K562 (cell line): Measurements from ENCODE around the gene PRDM10. TPM values are rescaled to one million over a fixed set of nuclear protein-coding genes. Genes with fewer than 3 reads are reported as not detected.

Source experiments
- CHAMP1 ChIP-seq: fragments of 450-650 bp; IDR thresholded peaks from 2 replicates; pipeline ENCODE4 v1.6.1; 2016; ENCODE audit warnings: mild to moderate bottlenecking
- FOS ChIP-seq: IDR thresholded peaks from 3 replicates; pipeline ENCODE4 v1.6.1; 2011; ENCODE audit not compliant: insufficient read length; ENCODE audit errors: extremely low read depth
- GTF2B ChIP-seq: IDR thresholded peaks from 2 replicates; pipeline ENCODE4 v1.6.1; 2011; ENCODE audit not compliant: insufficient read length; ENCODE audit errors: extremely low read depth
- HNRNPLL ChIP-seq: fragments of 200-400 bp; formaldehyde crosslinking; IDR thresholded peaks from 2 replicates; pipeline ENCODE4 v1.6.1; 2017; ENCODE audit warnings: low read length, low read depth, mild to moderate bottlenecking; ENCODE audit not compliant: poor library complexity, severe bottlenecking
- L3MBTL2 ChIP-seq: fragments of 450-650 bp; IDR thresholded peaks from 2 replicates; pipeline ENCODE4 v1.6.1; 2016; ENCODE audit warnings: mild to moderate bottlenecking, moderate library complexity
- MIER1 ChIP-seq: fragments of 450-650 bp; IDR thresholded peaks from 2 replicates; pipeline ENCODE4 v1.6.1; 2016; ENCODE audit warnings: antibody characterized with exemption, mild to moderate bottlenecking, low read depth
- NR4A1 ChIP-seq, 2 experiments: fragments of 250-450 bp in 1 of 2; fragments of 450-650 bp in 1 of 2; sonication (Bioruptor Pico) in 1 of 2; IDR thresholded peaks; 2 replicates each; pipeline versions ENCODE4 v1.4.0 to v1.6.1; 2016 to 2020; ENCODE audit warnings: mild to moderate bottlenecking in 2 of 2, missing compliant biosample characterization in 1 of 2, missing genetic modification characterization in 1 of 2, moderate library complexity in 1 of 2
- PRMT5 ChIP-seq: sonication (generic); formaldehyde crosslinking; IDR thresholded peaks from 2 replicates; pipeline ENCODE4 v1.5.0; 2020; ENCODE audit warnings: missing genetic modification reagents
- RUNX1 ChIP-seq: sonication (generic); IDR thresholded peaks from 2 replicates; pipeline ENCODE4 v1.6.1; 2016; ENCODE audit warnings: antibody characterized with exemption, low read depth
- SOX6 ChIP-seq: fragments of 450-650 bp; IDR thresholded peaks from 2 replicates; pipeline ENCODE4 v1.6.1; 2014; ENCODE audit warnings: mild to moderate bottlenecking
- TCF7 ChIP-seq: sonication (generic); IDR thresholded peaks from 2 replicates; pipeline ENCODE4 v1.6.1; 2016; ENCODE audit warnings: antibody characterized with exemption, borderline replicate concordance
- polyA plus RNA-seq, 8 experiments: library from polyadenylated mRNA; depleted of rRNA in 4 of 8; stranded (reverse) in 5 of 8; unstranded in 3 of 8; fragments of >200 nt; fragmentation: Nextera tagmentation in 2 of 8; fragmentation: Illumina TruSeq in 1 of 8; extraction: Ambion mirVana in 2 of 8; extraction: Trizol in 1 of 8; gene quantifications; 2 replicates each; pipeline versions ENCODE4 v1.2.1 to v1.2.3, GENCODE V29; 2011 to 2014; ENCODE audit warnings: inconsistent platforms in 1 of 8, missing spikeins in 1 of 8
- total RNA-seq, 7 experiments: library from RNA; depleted of rRNA in 6 of 7; stranded (reverse); fragments of >200 nt in 6 of 7; fragmentation: Illumina TruSeq in 2 of 7; extraction: Trizol in 2 of 7; gene quantifications; 2 replicates each; pipeline versions ENCODE4 v1.2.1 to v1.2.3, GENCODE V29; 2011 to 2021; ENCODE audit warnings: low replicate concordance in 1 of 7
- TF ChIP-seq, protein P1 (sequence below), 2 experiments: fragments of 450-650 bp; IDR thresholded peaks; 2 replicates each; pipeline ENCODE4 v1.6.1; 2016; ENCODE audit warnings: mild to moderate bottlenecking in 2 of 2, borderline replicate concordance in 1 of 2, low read depth in 1 of 2, moderate library complexity in 1 of 2
- TF ChIP-seq, protein P2 (sequence below): fragments of 250-450 bp; sonication (Bioruptor Pico); IDR thresholded peaks from 2 replicates; pipeline ENCODE4 v1.8.0; 2022; ENCODE audit warnings: moderate library complexity, mild to moderate bottlenecking, inconsistent platforms

Gene PRDM10
- total and polyA plus RNA-seq, 9 of the 15 experiments (the other 6 are each of a cell fraction or from before 2014, with no cell fraction given) = 0.89 to 9.3 (median 4.5) TPM

DNA sequence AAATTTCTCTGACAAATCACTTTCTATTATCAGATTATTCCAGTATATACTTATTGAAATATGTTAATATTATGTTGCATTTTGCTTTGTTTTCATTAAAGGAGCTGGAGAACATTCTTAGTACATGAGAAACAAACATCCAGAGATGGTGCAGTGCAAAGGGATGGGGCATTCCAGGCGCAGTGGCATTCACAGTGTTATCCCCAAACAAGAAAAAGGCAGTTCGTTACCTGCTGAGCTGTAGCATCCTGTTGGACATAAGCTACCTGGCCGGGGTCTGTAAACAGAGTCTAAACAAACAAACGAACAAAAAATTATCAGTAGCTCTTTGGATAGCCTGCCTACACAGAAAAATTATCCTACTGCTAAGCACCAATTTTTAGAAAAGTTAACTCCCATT is 47.4 kb downstream of the PRDM10 start (continued):
- TF ChIP-seq, protein P1, sequence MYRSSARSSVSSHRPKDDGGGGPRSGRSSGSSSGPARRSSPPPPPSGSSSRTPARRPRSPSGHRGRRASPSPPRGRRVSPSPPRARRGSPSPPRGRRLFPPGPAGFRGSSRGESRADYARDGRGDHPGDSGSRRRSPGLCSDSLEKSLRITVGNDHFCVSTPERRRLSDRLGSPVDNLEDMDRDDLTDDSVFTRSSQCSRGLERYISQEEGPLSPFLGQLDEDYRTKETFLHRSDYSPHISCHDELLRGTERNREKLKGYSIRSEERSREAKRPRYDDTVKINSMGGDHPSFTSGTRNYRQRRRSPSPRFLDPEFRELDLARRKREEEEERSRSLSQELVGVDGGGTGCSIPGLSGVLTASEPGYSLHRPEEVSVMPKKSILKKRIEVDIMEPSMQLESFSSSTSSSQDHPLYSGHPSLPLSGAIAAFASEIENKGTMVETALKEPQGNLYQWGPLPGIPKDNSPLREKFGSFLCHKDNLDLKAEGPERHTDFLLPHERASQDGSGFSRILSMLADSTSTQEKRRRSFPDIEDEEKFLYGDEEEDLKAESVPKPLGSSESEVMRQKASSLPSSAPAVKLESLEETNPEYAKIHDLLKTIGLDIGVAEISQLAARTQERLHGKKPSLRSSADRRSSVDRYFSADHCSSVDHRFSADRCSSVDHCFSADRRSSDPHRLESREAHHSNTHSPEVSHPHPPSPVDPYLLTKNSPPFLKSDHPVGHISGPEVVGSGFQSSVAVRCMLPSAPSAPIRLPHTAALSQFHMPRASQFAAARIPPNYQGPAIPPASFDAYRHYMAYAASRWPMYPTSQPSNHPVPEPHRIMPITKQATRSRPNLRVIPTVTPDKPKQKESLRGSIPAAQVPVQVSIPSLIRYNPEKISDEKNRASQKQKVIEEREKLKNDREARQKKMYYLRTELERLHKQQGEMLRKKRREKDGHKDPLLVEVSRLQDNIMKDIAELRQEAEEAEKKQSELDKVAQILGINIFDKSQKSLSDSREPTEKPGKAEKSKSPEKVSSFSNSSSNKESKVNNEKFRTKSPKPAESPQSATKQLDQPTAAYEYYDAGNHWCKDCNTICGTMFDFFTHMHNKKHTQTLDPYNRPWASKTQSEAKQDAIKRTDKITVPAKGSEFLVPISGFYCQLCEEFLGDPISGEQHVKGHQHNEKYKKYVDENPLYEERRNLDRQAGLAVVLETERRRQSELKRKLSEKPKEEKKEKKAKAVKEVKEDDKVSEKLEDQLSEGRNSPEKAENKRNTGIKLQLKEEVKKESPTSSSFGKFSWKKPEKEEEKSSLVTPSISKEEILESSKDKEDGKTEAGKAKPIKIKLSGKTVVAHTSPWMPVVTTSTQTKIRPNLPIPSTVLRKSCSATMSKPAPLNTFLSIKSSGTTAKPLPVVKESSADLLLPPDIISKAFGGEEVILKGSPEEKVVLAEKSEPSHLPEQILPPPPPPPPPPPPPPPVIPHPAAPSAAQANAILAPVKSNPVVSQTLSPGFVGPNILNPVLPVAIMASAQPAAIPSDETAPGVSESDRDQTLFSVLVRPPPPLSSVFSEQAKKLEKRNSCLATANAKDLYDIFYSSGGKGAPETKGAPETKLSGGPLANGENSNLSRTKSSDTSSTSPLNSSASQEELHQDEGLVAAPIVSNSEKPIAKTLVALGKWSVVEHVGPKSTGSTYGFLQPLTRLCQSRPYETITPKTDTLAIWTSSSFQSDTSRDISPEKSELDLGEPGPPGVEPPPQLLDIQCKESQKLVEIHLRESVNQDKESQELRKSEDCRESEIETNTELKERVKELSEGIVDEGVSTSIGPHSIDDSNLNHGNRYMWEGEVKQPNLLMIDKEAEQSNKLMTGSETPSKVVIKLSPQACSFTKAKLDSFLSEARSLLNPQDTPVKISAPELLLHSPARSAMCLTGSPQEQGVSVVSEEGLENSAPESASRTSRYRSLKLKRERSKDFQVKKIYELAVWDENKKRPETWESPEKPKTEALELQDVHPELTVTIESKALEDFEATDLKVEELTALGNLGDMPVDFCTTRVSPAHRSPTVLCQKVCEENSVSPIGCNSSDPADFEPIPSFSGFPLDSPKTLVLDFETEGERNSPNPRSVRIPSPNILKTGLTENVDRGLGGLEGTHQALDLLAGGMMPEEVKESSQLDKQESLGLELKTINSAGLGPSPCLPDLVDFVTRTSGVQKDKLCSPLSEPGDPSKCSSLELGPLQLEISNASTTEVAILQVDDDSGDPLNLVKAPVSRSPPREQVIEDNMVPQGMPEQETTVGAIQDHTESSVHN (IDR thresholded peaks at IDR 0.05; ENCODE audit: borderline replicate concordance in 1 of 2, low read depth in 1 of 2) = no peak
- no peak for TF ChIP-seq FOS
- TF ChIP-seq, protein P2, sequence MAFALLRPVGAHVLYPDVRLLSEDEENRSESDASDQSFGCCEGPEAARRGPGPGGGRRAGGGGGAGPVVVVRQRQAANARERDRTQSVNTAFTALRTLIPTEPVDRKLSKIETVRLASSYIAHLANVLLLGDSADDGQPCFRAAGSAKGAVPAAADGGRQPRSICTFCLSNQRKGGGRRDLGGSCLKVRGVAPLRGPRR = no peak
- no peak for TF ChIP-seq SOX6
- no peak for TF ChIP-seq GTF2B
- TF ChIP-seq MIER1 = no peak
- no peak for TF ChIP-seq L3MBTL2
- TF ChIP-seq HNRNPLL = no peak
- no peak for TF ChIP-seq RUNX1
- no peak for TF ChIP-seq CHAMP1
- no peak for TF ChIP-seq TCF7
- no peak for TF ChIP-seq PRMT5 (CRISPR knock-in tag)
- no peak for TF ChIP-seq NR4A1 (CRISPR knock-in tag; IDR thresholded peaks at IDR 0.05)
- no peak for TF ChIP-seq NR4A1 (tag; IDR thresholded peaks at IDR 0.05)
